Naive thymus-derived CD4-positive, alpha-beta T cell (primary cell): Measurements from ENCODE around the gene PFKL. TPM values are rescaled to one million over a fixed set of nuclear protein-coding genes. Genes with fewer than 3 reads are reported as not detected.
A peak's percentile ranks its signal among the peaks of the same experiment; 100 is the strongest.

ENCODE experiments used
- ATAC-seq: fragments of 150-1000 bp; cut with Tn5 transposase; 2 replicates; pipeline ENCODE4 v1.10.0; 2021; ENCODE audit warnings: mild to moderate bottlenecking, moderate library complexity
- CTCF ChIA-PET: fragments of 350-600 bp; sonication (Branson Sonifier 250); formaldehyde crosslinking; loops from one replicate; lab custom pipeline; 2021; ENCODE audit warnings: antibody characterized with exemption; lab: Charles Lee
- POLR2A ChIA-PET: fragments of 350-600 bp; sonication (Branson Sonifier 250); formaldehyde crosslinking; loops from one replicate; lab custom pipeline; 2021; ENCODE audit warnings: antibody characterized with exemption, inconsistent platforms; lab: Charles Lee
- DNase-seq, 9 donors: peaks; one replicate each; pipeline versions ENCODE4 v3.0.0 to v3.0.0-alpha.2; 2020 to 2022; ENCODE audit warnings: mixed read lengths in 1 of 9
- H3K27ac ChIP-seq: one replicate; pipeline ENCODE4 v1.7.0; 2013; ENCODE audit warnings: mild to moderate bottlenecking, low read depth, low read length, moderate library complexity
- H3K27me3 ChIP-seq, 2 donors: one replicate each; pipeline ENCODE4 v1.7.0; 2013; ENCODE audit warnings: low read length in 2 of 2, mild to moderate bottlenecking in 2 of 2, moderate library complexity in 2 of 2; ENCODE audit not compliant: control insufficient read depth in 2 of 2, insufficient read depth in 2 of 2
- H3K36me3 ChIP-seq, 3 experiments: 1 replicate in 2 of 3; 2 replicates in 1 of 3; pipeline ENCODE4 v1.7.0; 2013; ENCODE audit warnings: low read length in 3 of 3, mild to moderate bottlenecking in 3 of 3, moderate library complexity in 1 of 3; ENCODE audit not compliant: insufficient read depth in 3 of 3, control insufficient read depth in 2 of 3
- H3K4me1 ChIP-seq, 2 donors: one replicate each; pipeline ENCODE4 v1.7.0; 2013; ENCODE audit warnings: low read length in 2 of 2, mild to moderate bottlenecking in 2 of 2, moderate library complexity in 1 of 2; ENCODE audit not compliant: control insufficient read depth in 2 of 2, insufficient read depth in 2 of 2
- H3K4me3 ChIP-seq: 2 replicates; pipeline ENCODE4 v1.7.0; 2013; ENCODE audit warnings: mild to moderate bottlenecking, low read length
- H3K9me3 ChIP-seq, 3 experiments: 1 replicate in 2 of 3; 2 replicates in 1 of 3; pipeline ENCODE4 v1.7.0; 2013; ENCODE audit warnings: low read length in 3 of 3; ENCODE audit not compliant: control insufficient read depth in 2 of 3
- H3K27ac Mint-ChIP-seq, 9 donors: one replicate each; pipeline ENCODE4 v1.8.0; 2020 to 2022; ENCODE audit warnings: mixed read lengths in 9 of 9, mild to moderate bottlenecking in 8 of 9, moderate library complexity in 5 of 9, inconsistent platforms in 2 of 9
- H3K27me3 Mint-ChIP-seq, 5 donors: one replicate each; pipeline ENCODE4 v1.8.0; 2021 to 2022; ENCODE audit warnings: mixed read lengths in 5 of 5, mild to moderate bottlenecking in 1 of 5
- H3K36me3 Mint-ChIP-seq, 5 donors: one replicate each; pipeline ENCODE4 v1.8.0; 2020 to 2022; ENCODE audit warnings: mixed read lengths in 5 of 5, mild to moderate bottlenecking in 3 of 5, inconsistent platforms in 1 of 5
- H3K4me1 Mint-ChIP-seq, 7 donors: one replicate each; pipeline ENCODE4 v1.8.0; 2020 to 2022; ENCODE audit warnings: mixed read lengths in 7 of 7, mild to moderate bottlenecking in 3 of 7, inconsistent platforms in 1 of 7
- H3K4me3 Mint-ChIP-seq, 10 donors: one replicate each; pipeline ENCODE4 v1.8.0; 2020 to 2022; ENCODE audit warnings: mild to moderate bottlenecking in 10 of 10, mixed read lengths in 10 of 10, moderate library complexity in 6 of 10, inconsistent platforms in 2 of 10
- H3K9me3 Mint-ChIP-seq, 11 donors: one replicate each; pipeline ENCODE4 v1.8.0; 2020 to 2022; ENCODE audit warnings: mixed read lengths in 11 of 11, mild to moderate bottlenecking in 4 of 11, inconsistent platforms in 1 of 11, moderate library complexity in 1 of 11
- intact Hi-C, 2 donors: fragments of 100-400 bp; cut with micrococcal nuclease; formaldehyde crosslinking; loops; one replicate each; pipeline ENCODE4 v1.15.1; 2023
- polyA plus RNA-seq, 2 donors: library from polyadenylated mRNA; unstranded; fragments of 300-500 nt; fragmentation: Illumina TruSeq; gene quantifications; one replicate each; pipeline ENCODE4 v1.2.3, GENCODE V29; 2021
- total RNA-seq, 6 experiments: library from RNA in 5 of 6; stranded (reverse) in 5 of 6; gene quantifications; 1 replicate in 5 of 6; 2 replicates in 1 of 6; pipeline ENCODE4 v1.2.3 and lab custom pipeline; 2021 to 2026

The PFKL gene
- total RNA-seq = 100 to 1,000 TPM; 107 to 196 (median 122) TPM
- polyA plus RNA-seq = 100 to 1,000 TPM in 1 of 2 donors, 10 to 100 TPM in 1; 75.0 to 103 TPM
- 168 reads per million, percentile 91 among the genes with 10 or more reads in this experiment for total RNA-seq (lab: John Stamatoyannopoulos, UW)

- H3K9me3 Mint-ChIP-seq = peaks cover 0 to 2% (median 0%) of the 10 kb centered on the region in 11 donors
- peaks cover 30 to 57% of the 10 kb centered on the region in 2 donors for H3K4me1 ChIP-seq
- peaks cover 0 to 4% (median 0%) of the 10 kb centered on the region in 3 experiments for H3K36me3 ChIP-seq
- H3K27ac ChIP-seq = peak within 1 kb of the TSS; percentile 80
- H3K27ac Mint-ChIP-seq = peak within 1 kb of the TSS; percentile 91 to 97 (median 94)
- intact Hi-C loops = loop anchor here (1.0 to 5.0 kb wide), 4 partner anchors 39 to 287 kb away; partner anchors contain the start of genes CFAP410 (in 1 of the 2), LRRC3 (in 1 of the 2) and TRAPPC10 (in 1 of the 2)
- peaks cover 36 to 65% (median 49%) of the 10 kb centered on the region in 7 donors for H3K4me1 Mint-ChIP-seq
- peak within 1 kb of the TSS; percentile 59 for H3K4me3 ChIP-seq
- CTCF ChIA-PET = interaction anchor here (1.8 kb wide), 1 partner anchor 236 kb away, joined by 5 read pairs; no protein-coding TSS in a partner anchor
- no peaks in the 10 kb centered on the region for H3K9me3 ChIP-seq
- ATAC-seq = peak; percentile 79
- H3K4me3 Mint-ChIP-seq = peak within 1 kb of the TSS; percentile 85 to 95 (median 91)
- H3K36me3 Mint-ChIP-seq = peaks cover 0 to 1% (median 0%) of the 10 kb centered on the region in 5 donors
- no peaks in the 10 kb centered on the region for H3K27me3 ChIP-seq
- POLR2A ChIA-PET = interaction anchor here (0.5 to 1.1 kb wide), 3 partner anchors 38 to 286 kb away, joined by 3 to 5 read pairs (median 4); no protein-coding TSS in a partner anchor
- H3K27me3 Mint-ChIP-seq = no peaks in the 10 kb centered on the region
- DNase-seq = peak; percentile 28 to 79 (median 47)
Observed at GRCh38 chr21:44299458-44300261, at the start of gene PFKL. Gene PFKL (plus strand): TSS chr21:44300053. CDS start chr21:44300106, 53 bp downstream.

GRCh38 chr21:44253832-44254710 lies 45.8 kb upstream of the PFKL start:
- ChIA-PET CTCF (no interaction called here), POLR2A (no interaction called here)
- Histone ChIP-seq H3K36me3 (no peaks in the 10 kb centered on the region), H3K4me3 (no peak overlapping the region), H3K9me3 (no peaks in the 10 kb centered on the region), H3K4me1 (no peaks in the 10 kb centered on the region), H3K27me3 (no peaks in the 10 kb centered on the region), H3K27ac (no peak overlapping the region)
- Mint-ChIP-seq H3K4me3 (no peak overlapping the region), H3K27ac (no peak overlapping the region), H3K27me3 (peaks cover 0 to 8% (median 0%) of the 10 kb centered on the region in 5 donors), H3K4me1 (peaks cover 0 to 3% (median 0%) of the 10 kb centered on the region in 7 donors), H3K36me3 (no peaks in the 10 kb centered on the region), H3K9me3 (no peaks in the 10 kb centered on the region)
- intact Hi-C loops = no loop called here
- DNase-seq (no peak), ATAC-seq (no peak)

GRCh38 chr21:44255511-44255981 lies 44.3 kb upstream of the PFKL start:
- intact Hi-C loops = no loop called here
- Histone ChIP-seq H3K4me1 (no peaks in the 10 kb centered on the region), H3K36me3 (no peaks in the 10 kb centered on the region), H3K27ac (no peak overlapping the region), H3K4me3 (no peak overlapping the region), H3K27me3 (no peaks in the 10 kb centered on the region), H3K9me3 (no peaks in the 10 kb centered on the region)
- POLR2A ChIA-PET = no interaction called here
- H3K36me3 Mint-ChIP-seq = no peaks in the 10 kb centered on the region
- no peak for DNase-seq
- CTCF ChIA-PET = no interaction called here
- H3K27ac Mint-ChIP-seq = no peak overlapping the region
- ATAC-seq = no peak
- H3K27me3 Mint-ChIP-seq = peaks cover 0 to 14% (median 0%) of the 10 kb centered on the region in 5 donors
- H3K4me3 Mint-ChIP-seq = no peak overlapping the region
- H3K4me1 Mint-ChIP-seq = peaks cover 0 to 3% (median 0%) of the 10 kb centered on the region in 7 donors
- H3K9me3 Mint-ChIP-seq = peaks cover 0 to 1% (median 0%) of the 10 kb centered on the region in 11 donors

GRCh38 chr21:44258056-44258725 lies 41.7 kb upstream of the PFKL start:
- CTCF ChIA-PET = interaction anchor here (0.6 to 0.8 kb wide), 2 partner anchors 340 to 590 kb away, joined by 3 read pairs; no protein-coding TSS in a partner anchor
- no peak for DNase-seq
- peaks cover 0 to 14% (median 0%) of the 10 kb centered on the region in 5 donors for H3K27me3 Mint-ChIP-seq
- POLR2A ChIA-PET = no interaction called here
- Histone ChIP-seq H3K4me1 (no peaks in the 10 kb centered on the region), H3K4me3 (no peak overlapping the region), H3K27me3 (no peaks in the 10 kb centered on the region), H3K9me3 (no peaks in the 10 kb centered on the region), H3K36me3 (no peaks in the 10 kb centered on the region), H3K27ac (no peak overlapping the region)
- no peaks in the 10 kb centered on the region for H3K36me3 Mint-ChIP-seq
- no peak overlapping the region for H3K4me3 Mint-ChIP-seq
- H3K27ac Mint-ChIP-seq = peak overlapping the region in 1 of 9 donors; percentile 49
- H3K9me3 Mint-ChIP-seq = peaks cover 0 to 1% (median 0%) of the 10 kb centered on the region in 11 donors
- no peak for ATAC-seq
- H3K4me1 Mint-ChIP-seq = peaks cover 0 to 3% (median 0%) of the 10 kb centered on the region in 7 donors
- intact Hi-C loops = no loop called here

- H3K27me3 Mint-ChIP-seq = peaks cover 0 to 9% (median 0%) of the 10 kb centered on the region in 5 donors
- Histone ChIP-seq H3K27ac (no peak overlapping the region), H3K4me1 (no peaks in the 10 kb centered on the region), H3K4me3 (no peak overlapping the region), H3K27me3 (no peaks in the 10 kb centered on the region), H3K36me3 (no peaks in the 10 kb centered on the region), H3K9me3 (no peaks in the 10 kb centered on the region)
- H3K27ac Mint-ChIP-seq = peak overlapping the region in 2 of 9 donors; percentile 21 to 41
- DNase-seq = no peak
- H3K4me1 Mint-ChIP-seq = peaks cover 0 to 3% (median 0%) of the 10 kb centered on the region in 7 donors
- H3K9me3 Mint-ChIP-seq = peaks cover 0 to 1% (median 0%) of the 10 kb centered on the region in 11 donors
- intact Hi-C loops = no loop called here
- ChIA-PET POLR2A (no interaction called here), CTCF (interaction anchor here (0.8 kb wide), 1 partner anchor 341 kb away, joined by 3 read pairs; no protein-coding TSS in a partner anchor)
- H3K4me3 Mint-ChIP-seq = no peak overlapping the region
- ATAC-seq = no peak
- no peaks in the 10 kb centered on the region for H3K36me3 Mint-ChIP-seq
Observed at GRCh38 chr21:44259082-44259705, 40.7 kb upstream of the PFKL start.
